C4-2B (cell line): ENCODE measurements around the gene STAP1.

Experiments used
- H3K27ac ChIP-seq: fragments of 450-650 bp; 2 replicates; pipeline ENCODE4 v1.5.1; 2017
- CTCF ChIP-seq: fragments of 450-650 bp; conservative IDR thresholded peaks from 2 replicates; pipeline ENCODE4 v1.5.1; 2017; ENCODE audit warnings: mild to moderate bottlenecking
- ZFX ChIP-seq: fragments of 450-650 bp; IDR thresholded peaks from 2 replicates; pipeline ENCODE4 v1.6.1; 2017

The STAP1 gene

GRCh38 chr4:67533112-67533511, 25.4 kb upstream of the STAP1 start:
- no peak overlapping the region for H3K27ac ChIP-seq
- TF ChIP-seq ZFX: no peak
- TF ChIP-seq CTCF: no peak

DNA sequence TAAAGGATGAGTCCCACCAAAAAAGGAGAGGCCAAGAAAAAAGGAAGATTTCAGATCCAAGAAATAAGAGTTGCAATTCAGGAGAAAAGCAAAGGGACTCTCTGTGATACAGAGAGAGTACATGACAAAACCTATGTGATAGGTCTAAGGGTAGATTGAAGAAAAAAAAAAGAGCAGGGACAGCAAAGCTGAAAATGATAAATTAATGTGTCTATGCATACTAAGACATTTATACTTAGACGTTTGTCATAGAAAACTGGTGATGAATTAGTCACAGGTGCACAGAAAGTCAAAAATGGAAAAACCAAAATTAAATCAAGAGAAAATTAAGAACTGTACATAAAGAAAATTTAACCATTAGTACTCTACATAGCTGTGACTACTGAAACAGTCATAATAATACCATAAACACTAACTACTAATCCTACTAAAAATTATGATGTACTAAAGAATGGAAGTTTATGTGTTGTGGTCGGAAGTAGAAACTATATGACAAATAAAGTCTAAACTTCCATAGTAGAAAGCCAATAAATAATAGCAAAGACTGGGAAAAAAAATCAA, 23.2 kb upstream of the STAP1 start:
- TF ChIP-seq CTCF: no peak
- no peak for TF ChIP-seq ZFX

GRCh38 chr4:67539830-67540229, 18.7 kb upstream of the STAP1 start:
- H3K27ac ChIP-seq: no peak overlapping the region
- TF ChIP-seq ZFX (no peak), CTCF (no peak)

More for the DNA sequence above, 23.2 kb upstream of the STAP1 start:
- no peak overlapping the region for H3K27ac ChIP-seq

DNA sequence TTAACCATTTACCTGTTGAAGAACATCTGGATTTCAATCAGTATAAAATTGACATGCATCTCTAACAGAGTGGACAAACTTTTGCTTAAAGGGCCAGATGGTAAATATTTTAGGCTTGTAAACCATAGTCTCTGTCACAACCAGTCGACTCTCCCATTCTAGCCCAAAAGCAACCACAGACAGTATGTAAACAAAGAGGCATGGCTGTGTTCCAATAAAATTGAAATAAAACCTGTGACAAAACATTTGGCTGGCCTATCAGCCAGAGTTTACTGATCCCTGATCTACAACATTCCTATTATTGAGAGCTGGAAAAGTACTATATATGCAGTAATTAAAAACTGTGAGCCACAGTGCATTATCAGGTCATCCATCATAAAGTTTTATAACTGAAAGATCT, 16.5 kb upstream of the STAP1 start:
- no peak for TF ChIP-seq ZFX
- no peak for TF ChIP-seq CTCF
- H3K27ac ChIP-seq: no peak overlapping the region

DNA sequence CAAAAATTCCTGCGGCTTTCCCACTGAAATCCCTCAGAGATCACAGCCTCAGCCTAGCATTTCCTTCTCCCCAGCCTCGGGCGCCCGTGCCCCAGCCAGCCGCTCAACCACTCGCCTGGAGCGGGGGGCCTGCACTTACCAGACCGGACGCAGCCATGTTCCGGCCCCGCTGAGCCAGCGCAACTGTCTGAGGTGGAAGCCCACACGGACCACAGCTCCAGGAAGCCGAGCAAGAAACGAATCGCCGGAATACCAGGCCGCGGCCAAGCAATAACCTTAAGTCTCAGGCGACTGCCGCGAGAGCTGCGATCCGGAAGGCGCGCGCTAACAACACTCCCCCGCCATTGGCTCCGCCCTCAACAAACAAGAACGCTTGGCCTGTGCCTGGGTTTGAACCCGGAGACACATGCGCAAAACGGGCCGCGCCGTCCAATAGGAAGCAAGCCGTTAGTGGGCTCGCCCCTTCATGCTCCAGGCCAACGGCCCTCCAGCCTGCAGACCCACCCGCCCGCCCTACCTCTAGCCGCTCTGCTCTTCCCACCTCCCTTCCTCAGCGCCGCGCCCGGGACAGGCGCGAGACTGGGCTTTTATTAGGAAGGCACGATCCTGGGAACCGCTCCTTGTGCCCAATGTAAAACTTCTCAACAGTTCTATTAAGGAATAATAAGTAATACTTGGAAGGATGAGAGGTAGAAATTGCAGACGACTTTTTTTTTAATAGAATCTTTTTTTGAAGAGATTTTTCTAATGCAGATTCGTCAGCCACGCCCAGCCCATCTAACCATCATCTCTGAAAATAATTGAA, 13.1 kb upstream of the STAP1 start, which contains the start of gene CENPC:
TSS of gene CENPC (minus strand) at position 305 of the 805 bp plus-strand sequence. CDS start at position 157, 148 bp downstream.
- TF ChIP-seq ZFX (peak; percentile 76), CTCF (no peak)
- H3K27ac ChIP-seq: peak within 1 kb of the TSS; percentile 89

DNA sequence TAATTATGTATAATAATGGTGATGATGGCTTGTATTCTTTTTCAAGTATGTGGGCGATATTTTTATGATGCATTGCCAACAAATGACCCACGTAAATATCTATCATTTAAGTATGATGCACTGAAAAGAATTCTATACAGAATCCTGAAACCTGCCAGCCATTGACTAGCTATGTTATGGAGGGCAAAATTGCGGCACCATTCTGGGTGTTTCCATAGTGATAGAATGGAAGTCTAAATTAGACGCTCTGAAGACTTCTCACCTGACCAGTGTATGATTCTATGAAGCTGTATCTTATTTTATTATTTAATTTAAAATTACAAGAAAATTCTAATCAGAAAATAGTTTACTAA, 12.5 kb upstream of the STAP1 start:
- TF ChIP-seq CTCF: no peak
- TF ChIP-seq ZFX: no peak
- H3K27ac ChIP-seq: no peak overlapping the region

DNA sequence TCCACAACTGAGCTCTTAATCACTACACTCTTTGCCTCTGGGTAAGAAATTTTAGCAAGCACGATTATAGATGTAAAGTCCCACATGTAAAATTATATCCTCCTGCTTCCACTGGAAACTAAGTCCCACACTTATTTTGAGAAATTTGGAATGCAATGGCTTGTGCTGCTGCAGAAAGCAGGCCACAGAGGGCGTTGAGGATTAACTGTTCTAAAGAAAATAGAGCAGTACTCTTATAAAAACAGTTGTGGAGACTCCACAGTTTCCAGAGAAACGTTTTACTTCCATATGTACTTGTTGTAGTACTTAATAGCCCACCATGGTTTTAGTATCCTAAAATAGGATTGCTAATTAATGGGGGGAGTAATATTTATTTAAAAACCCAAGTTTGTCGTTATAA, 11.6 kb upstream of the STAP1 start:
- no peak overlapping the region for H3K27ac ChIP-seq
- TF ChIP-seq ZFX: no peak
- no peak for TF ChIP-seq CTCF
